B cell (primary cell): ENCODE data around the gene MED13. TPM values are rescaled to one million over a fixed set of nuclear protein-coding genes. Genes with fewer than 3 reads are reported as not detected.

Experiments used
- ATAC-seq: fragments of 200-7000 bp; cut with Tn5 transposase; one replicate; pipeline ENCODE4 v1.10.0; 2021; ENCODE audit warnings: low read depth, mild to moderate bottlenecking, moderate number of reproducible peaks, moderate library complexity
- CTCF ChIA-PET: fragments of 350-600 bp; sonication (Branson Sonifier 250); formaldehyde crosslinking; loops from one replicate; lab custom pipeline; 2021; ENCODE audit warnings: antibody characterized with exemption, inconsistent platforms; lab: Charles Lee
- POLR2A ChIA-PET: fragments of 350-600 bp; sonication (Branson Sonifier 250); formaldehyde crosslinking; loops from one replicate; lab custom pipeline; 2021; ENCODE audit warnings: antibody characterized with exemption; lab: Charles Lee
- DNase-seq: peaks from one replicate; pipeline ENCODE4 v3.0.0; 2013
- H2AFZ ChIP-seq: 2 replicates; pipeline ENCODE4 v1.6.1; 2012; ENCODE audit warnings: mild to moderate bottlenecking, low read depth, low read length; ENCODE audit not compliant: insufficient read depth, poor library complexity, severe bottlenecking
- H3K27ac ChIP-seq, 2 donors: 1 replicate in 1 of 2; 2 replicates in 1 of 2; pipeline ENCODE4 v1.5.1; 2012 to 2013; ENCODE audit warnings: low read length in 2 of 2, mild to moderate bottlenecking in 2 of 2, moderate library complexity in 1 of 2
- H3K27me3 ChIP-seq, 4 experiments: fragments of 200-600 bp in 1 of 4; sonication (generic) in 1 of 4; replicated peaks in 1 of 4; 1 replicate in 2 of 4; 2 replicates in 2 of 4; pipeline versions ENCODE4 v1.6.1 to v1.7.0; 2013 to 2016; ENCODE audit warnings: low read length in 3 of 4, mild to moderate bottlenecking in 2 of 4, mixed read lengths in 1 of 4, moderate library complexity in 1 of 4; ENCODE audit not compliant: insufficient read depth in 4 of 4, control insufficient read depth in 3 of 4; ENCODE audit errors: control extremely low read depth in 1 of 4
- H3K36me3 ChIP-seq, 2 experiments: replicated peaks in 1 of 2; 1 replicate in 1 of 2; 2 replicates in 1 of 2; pipeline versions ENCODE4 v1.6.1 to v1.7.1; 2013; ENCODE audit warnings: low read length in 1 of 2; ENCODE audit not compliant: insufficient read depth in 2 of 2, control insufficient read depth in 1 of 2; ENCODE audit errors: control extremely low read depth in 1 of 2, extremely low read depth in 1 of 2
- H3K4me1 ChIP-seq, 2 donors: fragments of 200-600 bp in 1 of 2; sonication (generic) in 1 of 2; 1 replicate in 1 of 2; 2 replicates in 1 of 2; pipeline versions ENCODE4 v1.5.1 to v1.6.1; 2013 to 2017; ENCODE audit warnings: low read length in 2 of 2; ENCODE audit not compliant: control insufficient read depth in 2 of 2, insufficient read depth in 2 of 2
- H3K4me2 ChIP-seq: replicated peaks from 2 replicates; pipeline ENCODE3; 2012; ENCODE audit warnings: mild to moderate bottlenecking, low read depth, low read length; ENCODE audit not compliant: poor library complexity, severe bottlenecking
- H3K4me3 ChIP-seq, 5 experiments: fragments of 200-600 bp in 1 of 5; sonication (generic) in 1 of 5; 1 replicate in 3 of 5; 2 replicates in 2 of 5; pipeline versions ENCODE4 v1.5.1 to v1.7.0; 2011 to 2016; ENCODE audit warnings: low read length in 4 of 5, mild to moderate bottlenecking in 4 of 5, low read depth in 2 of 5, control low read depth in 1 of 5, moderate library complexity in 1 of 5; ENCODE audit not compliant: insufficient read depth in 1 of 5; ENCODE audit errors: control extremely low read depth in 1 of 5, extremely low read depth in 1 of 5
- H3K79me2 ChIP-seq: fragments of 200-600 bp; sonication (generic); one replicate; pipeline ENCODE4 v1.6.0; 2016; ENCODE audit warnings: low read length; ENCODE audit not compliant: control insufficient read depth, insufficient read depth
- H3K9ac ChIP-seq: fragments of 200-600 bp; sonication (generic); 2 replicates; pipeline ENCODE4 v1.6.1; 2017; ENCODE audit warnings: mild to moderate bottlenecking, low read length, moderate library complexity
- H3K9me3 ChIP-seq, 3 donors: one replicate each; pipeline versions ENCODE4 v1.6.1 to v1.7.1; 2013; ENCODE audit warnings: low read length in 2 of 3; ENCODE audit not compliant: control insufficient read depth in 2 of 3, insufficient read depth in 1 of 3; ENCODE audit errors: control extremely low read depth in 1 of 3
- H4K20me1 ChIP-seq: 2 replicates; pipeline ENCODE4 v1.6.0; 2012; ENCODE audit warnings: mild to moderate bottlenecking, low read length; ENCODE audit not compliant: insufficient read depth, control insufficient read depth, poor library complexity, severe bottlenecking
- H3K27ac Mint-ChIP-seq: one replicate; pipeline ENCODE4 v1.8.0; 2021; ENCODE audit warnings: mixed read lengths
- H3K27me3 Mint-ChIP-seq: one replicate; pipeline ENCODE4 v1.8.0; 2021; ENCODE audit warnings: mixed read lengths
- H3K4me1 Mint-ChIP-seq: one replicate; pipeline ENCODE4 v1.8.0; 2021; ENCODE audit warnings: mixed read lengths
- H3K4me3 Mint-ChIP-seq: one replicate; pipeline ENCODE4 v1.8.0; 2021; ENCODE audit warnings: mixed read lengths
- H3K9me3 Mint-ChIP-seq: one replicate; pipeline ENCODE4 v1.8.0; 2022; ENCODE audit warnings: mixed read lengths; ENCODE audit not compliant: insufficient read depth
- EZH2 ChIP-seq: IDR thresholded peaks from 2 replicates; pipeline ENCODE4 v1.6.1; 2012; ENCODE audit warnings: borderline replicate concordance, low read depth, mild to moderate bottlenecking, moderate library complexity, low read length; ENCODE audit not compliant: insufficient read depth, poor library complexity, severe bottlenecking
- WGBS: methylation state at CpG from one replicate; pipeline ENCODE4 v1.1.5; 2013; ENCODE audit warnings: missing lambda C conversion rate; ENCODE audit not compliant: insufficient coverage; 5-methylcytosine and 5-hydroxymethylcytosine counted together
- intact Hi-C: fragments of 100-400 bp; cut with micrococcal nuclease; formaldehyde crosslinking; loops from one replicate; pipeline ENCODE4 v1.10.0; 2022
- polyA plus RNA-seq: library from polyadenylated mRNA; depleted of rRNA; stranded (reverse); fragments of >200 nt; gene quantifications from 2 replicates; pipeline ENCODE4 v1.2.3, GENCODE V29; 2012
- total RNA-seq, 2 donors: library from RNA; stranded (reverse); fragments of 120-200 nt in 1 of 2; gene quantifications; 1 replicate in 1 of 2; 2 replicates in 1 of 2; pipeline versions ENCODE4 v1.2.3 to v1.2.4, GENCODE V29; 2013 to 2022
- TF ChIP-seq, protein P1 (sequence below): fragments of 200-600 bp; IDR thresholded peaks from one replicate; pipeline ENCODE4 v1.8.0; 2022; ENCODE audit warnings: antibody characterized with exemption, mild to moderate bottlenecking

MED13 gene
- total and polyA plus RNA-seq, 2 donors (not counting 1 experiment from before 2014, with no cell fraction given) = 17.3 to 120 TPM

DNA sequence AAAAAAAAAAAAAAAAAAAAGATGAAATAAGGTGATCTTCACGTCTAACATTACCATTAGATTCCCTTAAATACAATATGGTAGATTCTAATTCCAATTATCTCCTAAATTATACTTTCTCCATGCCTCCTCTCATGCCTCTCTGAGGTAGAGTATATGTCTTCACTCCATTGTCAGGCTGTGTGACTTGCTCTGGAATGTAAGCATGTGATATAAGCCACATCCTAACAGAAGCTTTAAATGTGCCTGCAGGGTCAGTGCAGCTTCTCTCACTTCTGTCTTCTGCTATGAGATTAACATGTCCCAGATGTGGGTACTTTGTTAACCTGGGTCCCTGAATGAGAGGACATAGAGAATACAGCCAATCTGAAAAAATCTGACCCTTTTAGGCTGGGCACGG is 32.6 kb downstream of the MED13 start:
- Histone ChIP-seq H3K9ac (no peak overlapping the region), H3K4me1 (no peaks in the 10 kb centered on the region), H3K36me3 (peaks cover 13 to 63% of the 10 kb centered on the region in 2 experiments), H3K27ac (no peak overlapping the region), H3K4me3 (no peak overlapping the region), H2AFZ (no peak overlapping the region), H3K27me3 (no peaks in the 10 kb centered on the region), H4K20me1 (peaks cover 43% of the 10 kb centered on the region), H3K79me2 (peaks cover 69% of the 10 kb centered on the region), H3K4me2 (no peak overlapping the region), H3K9me3 (no peaks in the 10 kb centered on the region)
- Mint-ChIP-seq H3K27ac (no peak overlapping the region), H3K4me3 (no peak overlapping the region), H3K4me1 (peaks cover 12% of the 10 kb centered on the region), H3K9me3 (no peaks in the 10 kb centered on the region), H3K27me3 (no peaks in the 10 kb centered on the region)
- no CpG with 5 or more reads among the region's 2 CpGs for WGBS
- ATAC-seq (no peak), DNase-seq (no peak)
- POLR2A ChIA-PET = no interaction called here
- intact Hi-C loops = loop anchor here (10.0 kb wide), 1 partner anchor 48 kb away; no protein-coding TSS in a partner anchor
- CTCF ChIA-PET = interaction anchor here (0.7 kb wide), 2 partner anchors 842 to 1955 kb away, joined by 3 read pairs; no protein-coding TSS in a partner anchor
- no peak for TF ChIP-seq EZH2
- TF ChIP-seq, protein P1, sequence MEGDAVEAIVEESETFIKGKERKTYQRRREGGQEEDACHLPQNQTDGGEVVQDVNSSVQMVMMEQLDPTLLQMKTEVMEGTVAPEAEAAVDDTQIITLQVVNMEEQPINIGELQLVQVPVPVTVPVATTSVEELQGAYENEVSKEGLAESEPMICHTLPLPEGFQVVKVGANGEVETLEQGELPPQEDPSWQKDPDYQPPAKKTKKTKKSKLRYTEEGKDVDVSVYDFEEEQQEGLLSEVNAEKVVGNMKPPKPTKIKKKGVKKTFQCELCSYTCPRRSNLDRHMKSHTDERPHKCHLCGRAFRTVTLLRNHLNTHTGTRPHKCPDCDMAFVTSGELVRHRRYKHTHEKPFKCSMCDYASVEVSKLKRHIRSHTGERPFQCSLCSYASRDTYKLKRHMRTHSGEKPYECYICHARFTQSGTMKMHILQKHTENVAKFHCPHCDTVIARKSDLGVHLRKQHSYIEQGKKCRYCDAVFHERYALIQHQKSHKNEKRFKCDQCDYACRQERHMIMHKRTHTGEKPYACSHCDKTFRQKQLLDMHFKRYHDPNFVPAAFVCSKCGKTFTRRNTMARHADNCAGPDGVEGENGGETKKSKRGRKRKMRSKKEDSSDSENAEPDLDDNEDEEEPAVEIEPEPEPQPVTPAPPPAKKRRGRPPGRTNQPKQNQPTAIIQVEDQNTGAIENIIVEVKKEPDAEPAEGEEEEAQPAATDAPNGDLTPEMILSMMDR = no peak

DNA sequence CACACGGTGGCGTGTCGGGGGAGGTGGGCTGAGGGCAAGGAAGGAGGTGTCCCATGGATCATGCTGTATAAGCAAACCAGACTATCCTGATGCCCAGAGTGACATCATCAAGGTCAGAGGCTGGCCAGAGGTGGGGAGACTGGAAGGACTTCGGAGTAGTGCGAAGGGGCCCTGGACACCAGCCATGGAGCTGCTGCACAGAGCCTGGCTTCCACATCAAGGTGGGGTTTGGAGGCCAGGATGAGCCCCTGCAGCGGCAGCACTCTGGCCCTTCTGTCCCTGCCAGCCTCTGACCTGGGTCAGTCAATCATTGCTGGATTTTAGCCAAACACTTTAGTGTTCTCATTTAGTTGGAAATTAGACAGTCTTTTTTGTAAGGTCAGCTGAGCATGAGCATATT is 34.8 kb downstream of the MED13 start:
- no peaks in the 10 kb centered on the region for H3K9me3 Mint-ChIP-seq
- H3K9ac ChIP-seq = no peak overlapping the region
- no peak overlapping the region for H3K4me3 Mint-ChIP-seq
- H3K4me3 ChIP-seq = no peak overlapping the region
- no peak overlapping the region for H3K27ac Mint-ChIP-seq
- intact Hi-C loops = loop anchor here (10.0 kb wide), 1 partner anchor 45 kb away; no protein-coding TSS in a partner anchor
- H2AFZ ChIP-seq = no peak overlapping the region
- peaks cover 16 to 81% of the 10 kb centered on the region in 2 experiments for H3K36me3 ChIP-seq
- DNase-seq = no peak
- POLR2A ChIA-PET = no interaction called here
- no peak for ATAC-seq
- peaks cover 39% of the 10 kb centered on the region for H4K20me1 ChIP-seq
- no peaks in the 10 kb centered on the region for H3K9me3 ChIP-seq
- WGBS = 100% methylated on average over 6 of the region's 6 CpGs
- H3K27ac ChIP-seq = no peak overlapping the region
- peaks cover 12% of the 10 kb centered on the region for H3K4me1 Mint-ChIP-seq
- no peaks in the 10 kb centered on the region for H3K27me3 Mint-ChIP-seq
- CTCF ChIA-PET = no interaction called here
- peaks cover 62% of the 10 kb centered on the region for H3K79me2 ChIP-seq
- H3K4me1 ChIP-seq = no peaks in the 10 kb centered on the region
- no peaks in the 10 kb centered on the region for H3K27me3 ChIP-seq
- H3K4me2 ChIP-seq = no peak overlapping the region
- TF ChIP-seq, protein P1 = no peak
- no peak for TF ChIP-seq EZH2
